Activated CD4-positive, alpha-beta T cell treated with anti-CD3 and anti-CD28 coated beads, Interleukin-2, amount 50 U/mL, for 4 hours (primary cell): ENCODE data around the gene KIAA0513.

Experiments
- DNase-seq, 2 experiments: peaks; one replicate each; pipeline ENCODE4 v3.0.0-alpha.2; 2020

KIAA0513 gene

GRCh38 chr16:85074225-85074914, 46.8 kb downstream of the KIAA0513 start:
- DNase-seq: no peak

- no peak for DNase-seq
These were observed 47.8 kb downstream of the KIAA0513 start for GRCh38 chr16:85075236-85075924.

- DNase-seq: no peak
These were observed 49.4 kb downstream of the KIAA0513 start for GRCh38 chr16:85077039-85077438.

GRCh38 chr16:85077576-85078125, 50.1 kb downstream of the KIAA0513 start:
- DNase-seq: no peak

GRCh38 chr16:85078226-85078625, 50.6 kb downstream of the KIAA0513 start:
- no peak for DNase-seq

GRCh38 chr16:85078952-85079351, 51.4 kb downstream of the KIAA0513 start:
- no peak for DNase-seq

- no peak for DNase-seq
These were observed 52.4 kb downstream of the KIAA0513 start for GRCh38 chr16:85079785-85080570.

- DNase-seq: no peak
These were observed 53.4 kb downstream of the KIAA0513 start for GRCh38 chr16:85081038-85081437.

- no peak for DNase-seq
These were observed 54.2 kb downstream of the KIAA0513 start for GRCh38 chr16:85081765-85082164.

- no peak for DNase-seq
These were observed 54.8 kb downstream of the KIAA0513 start for GRCh38 chr16:85082173-85083050.

GRCh38 chr16:85083051-85083639, 55.5 kb downstream of the KIAA0513 start:
- no peak for DNase-seq

- DNase-seq: no peak
These were observed 57.4 kb downstream of the KIAA0513 start for GRCh38 chr16:85084841-85085510.

- no peak for DNase-seq
These were observed 58.1 kb downstream of the KIAA0513 start for GRCh38 chr16:85085721-85086120.

GRCh38 chr16:85086347-85087291, 59.0 kb downstream of the KIAA0513 start:
- DNase-seq: peak; percentile 81 to 83

- no peak for DNase-seq
These were observed 60.4 kb downstream of the KIAA0513 start for GRCh38 chr16:85087899-85088569.

GRCh38 chr16:85088570-85089199, 61.1 kb downstream of the KIAA0513 start:
- no peak for DNase-seq

- DNase-seq: no peak
These were observed 61.9 kb downstream of the KIAA0513 start for GRCh38 chr16:85089525-85089924.

GRCh38 chr16:85090181-85090580, 62.6 kb downstream of the KIAA0513 start:
- DNase-seq: no peak

- DNase-seq: no peak
These were observed 63.4 kb downstream of the KIAA0513 start for GRCh38 chr16:85090873-85091521.
